Activated CD4-positive, alpha-beta T cell treated with anti-CD3 and anti-CD28 coated beads, Interleukin-2, amount 50 U/mL, for 4 hours (primary cell): ENCODE results near the gene F8.
"Not testable (repeated sequence)": the region's sequence is repeated elsewhere in the genome, so short reads cannot be mapped to it uniquely, and the experiment has no call there.

Experiments
- DNase-seq, 2 experiments: peaks; one replicate each; pipeline ENCODE4 v3.0.0-alpha.2; 2020

Gene F8

GRCh38 chrX:154868522-154868921, 154.0 kb downstream of the F8 start:
- DNase-seq, result not testable (repeated sequence)

- DNase-seq, result no peak
These were observed 167.3 kb downstream of the F8 start for GRCh38 chrX:154855256-154855655.

GRCh38 chrX:154850957-154851611, 171.4 kb downstream of the F8 start:
- no peak for DNase-seq

- no peak for DNase-seq
These were observed 181.7 kb downstream of the F8 start for GRCh38 chrX:154840856-154841255.

- no peak for DNase-seq
These were observed 186.4 kb downstream of the F8 start for GRCh38 chrX:154836163-154836562.

GRCh38 chrX:154834562-154834961, 188.0 kb downstream of the F8 start, which contains the start of gene SMIM9:
Gene SMIM9 (minus strand): TSS chrX:154834662. CDS start chrX:154830856, 3,806 bp downstream.
- DNase-seq, result no peak

GRCh38 chrX:154833746-154834274, 188.7 kb downstream of the F8 start:
- no peak for DNase-seq

- DNase-seq, result no peak
These were observed 192.5 kb downstream of the F8 start for GRCh38 chrX:154829926-154830442.

GRCh38 chrX:154829134-154829533, 193.4 kb downstream of the F8 start:
- no peak for DNase-seq

- DNase-seq, result no peak
These were observed 194.5 kb downstream of the F8 start for GRCh38 chrX:154828016-154828408.

GRCh38 chrX:154827194-154828015, 195.1 kb downstream of the F8 start:
- DNase-seq, result no peak

- not testable (repeated sequence) for DNase-seq
These were observed 196.9 kb downstream of the F8 start for GRCh38 chrX:154825586-154825985.

GRCh38 chrX:154824638-154825037, 197.9 kb downstream of the F8 start:
- no peak for DNase-seq

GRCh38 chrX:154822029-154822428, 200.5 kb downstream of the F8 start:
- no peak for DNase-seq

GRCh38 chrX:154821523-154821922, 201.0 kb downstream of the F8 start:
- no peak for DNase-seq

- no peak for DNase-seq
These were observed 202.7 kb downstream of the F8 start for GRCh38 chrX:154819771-154820341.

- no peak for DNase-seq
These were observed 203.4 kb downstream of the F8 start for GRCh38 chrX:154818916-154819770.

- DNase-seq, result not testable (repeated sequence)
These were observed 205.4 kb downstream of the F8 start for GRCh38 chrX:154817048-154817618.

GRCh38 chrX:154816326-154816898, 206.1 kb downstream of the F8 start:
- DNase-seq, result not testable (repeated sequence)

GRCh38 chrX:154815274-154815818, 207.2 kb downstream of the F8 start:
- no peak for DNase-seq

GRCh38 chrX:154813801-154814200, 208.7 kb downstream of the F8 start:
- no peak for DNase-seq
